Muscle layer of colon (tissue), 2 donors: ENCODE results near the gene BSPRY.
"Not testable (repeated sequence)": the region's sequence is repeated elsewhere in the genome, so short reads cannot be mapped to it uniquely, and the experiment has no call there.

Experiments used
- H3K27ac ChIP-seq: one replicate; pipeline ENCODE4 v1.7.0; 2013; ENCODE audit warnings: low read depth, mild to moderate bottlenecking, low read length, moderate library complexity
- H3K27me3 ChIP-seq, 2 donors: one replicate each; pipeline ENCODE4 v1.7.0; 2013; ENCODE audit warnings: low read length in 2 of 2, mild to moderate bottlenecking in 2 of 2; ENCODE audit not compliant: insufficient read depth in 2 of 2, control insufficient read depth in 1 of 2
- H3K36me3 ChIP-seq: one replicate; pipeline ENCODE4 v1.7.0; 2013; ENCODE audit warnings: mild to moderate bottlenecking, low read length; ENCODE audit not compliant: insufficient read depth
- H3K4me1 ChIP-seq: one replicate; pipeline ENCODE4 v1.7.0; 2013; ENCODE audit warnings: mild to moderate bottlenecking, low read length; ENCODE audit not compliant: insufficient read depth
- H3K4me3 ChIP-seq, 2 donors: one replicate each; pipeline ENCODE4 v1.7.0; 2013; ENCODE audit warnings: low read length in 2 of 2, low read depth in 1 of 2, mild to moderate bottlenecking in 1 of 2, moderate library complexity in 1 of 2
- H3K9ac ChIP-seq: one replicate; pipeline ENCODE4 v1.7.0; 2013; ENCODE audit warnings: low read length
- H3K9me3 ChIP-seq: one replicate; pipeline ENCODE4 v1.7.0; 2013; ENCODE audit warnings: mild to moderate bottlenecking, low read length
- donor health status: abdominal sarcoma.
- donor health status: Adenocarcinoma of cecum.

The BSPRY gene

DNA sequence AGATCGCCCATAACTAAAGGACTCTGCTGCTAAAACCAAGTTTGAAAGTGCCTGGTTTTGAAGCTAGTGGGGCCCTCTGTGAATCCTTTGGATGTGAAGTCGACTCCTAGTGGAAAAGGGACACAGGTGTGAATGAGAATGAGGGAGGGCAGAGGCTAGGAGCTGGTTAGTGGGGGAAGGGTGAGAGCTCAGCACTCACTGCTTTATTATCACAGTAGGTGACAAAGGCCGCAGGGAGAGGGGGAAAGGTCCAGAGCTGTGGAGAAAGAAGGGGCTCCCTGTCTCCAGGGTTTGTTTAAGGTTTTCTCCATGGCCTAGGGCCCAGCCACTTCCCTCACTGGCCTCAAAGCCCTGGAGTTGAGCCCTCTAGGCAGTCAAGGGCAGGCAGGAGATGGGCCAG is 23.9 kb downstream of the BSPRY start:
- H3K36me3 ChIP-seq = peaks cover 17% of the 10 kb centered on the region
- H3K9ac ChIP-seq = no peak overlapping the region
- H3K27me3 ChIP-seq = no peaks in the 10 kb centered on the region
- H3K4me1 ChIP-seq = peaks cover 10% of the 10 kb centered on the region
- no peak overlapping the region for H3K27ac ChIP-seq
- H3K4me3 ChIP-seq = no peak overlapping the region
- no peaks in the 10 kb centered on the region for H3K9me3 ChIP-seq

DNA sequence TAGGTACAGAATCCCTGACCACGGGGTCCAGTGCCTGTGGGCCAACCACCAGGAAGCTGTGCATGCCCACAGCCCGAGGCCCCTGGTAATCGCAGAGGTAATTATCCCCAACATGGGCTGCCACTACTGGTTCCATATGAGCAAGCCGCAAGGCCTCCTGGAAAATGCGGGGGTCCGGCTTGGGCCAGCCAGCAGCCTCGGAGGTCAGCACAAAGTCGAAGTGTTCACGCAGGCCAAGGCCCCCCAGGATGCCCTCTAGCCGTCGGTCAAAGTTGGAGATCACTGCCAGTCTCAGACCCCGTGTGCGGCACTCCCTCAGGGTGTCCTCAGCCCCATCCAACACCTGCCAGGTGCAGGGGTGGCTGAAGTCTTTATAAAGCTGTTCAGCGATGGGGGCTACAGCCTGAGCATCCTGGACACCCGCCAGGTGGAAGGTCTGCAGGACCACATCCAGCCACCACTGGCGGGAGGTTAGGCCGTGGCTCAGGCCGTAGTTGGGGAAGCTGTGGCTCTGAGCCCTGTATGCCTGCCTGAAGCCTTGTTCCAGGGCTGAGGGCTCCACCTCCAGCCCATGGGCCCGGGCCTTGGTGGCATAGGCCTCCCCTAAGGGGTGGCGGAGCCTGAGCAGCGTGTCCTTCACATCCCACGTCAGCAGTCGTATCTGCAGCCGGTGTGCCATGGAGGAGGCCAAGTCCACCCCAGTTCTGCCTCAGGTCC is 24.5 kb downstream of the BSPRY start:
- H3K4me1 ChIP-seq = peaks cover 10% of the 10 kb centered on the region
- H3K36me3 ChIP-seq = peaks cover 17% of the 10 kb centered on the region
- no peak overlapping the region for H3K27ac ChIP-seq
- no peaks in the 10 kb centered on the region for H3K9me3 ChIP-seq
- H3K27me3 ChIP-seq = no peaks in the 10 kb centered on the region
- no peak overlapping the region for H3K4me3 ChIP-seq
- H3K9ac ChIP-seq = no peak overlapping the region

DNA sequence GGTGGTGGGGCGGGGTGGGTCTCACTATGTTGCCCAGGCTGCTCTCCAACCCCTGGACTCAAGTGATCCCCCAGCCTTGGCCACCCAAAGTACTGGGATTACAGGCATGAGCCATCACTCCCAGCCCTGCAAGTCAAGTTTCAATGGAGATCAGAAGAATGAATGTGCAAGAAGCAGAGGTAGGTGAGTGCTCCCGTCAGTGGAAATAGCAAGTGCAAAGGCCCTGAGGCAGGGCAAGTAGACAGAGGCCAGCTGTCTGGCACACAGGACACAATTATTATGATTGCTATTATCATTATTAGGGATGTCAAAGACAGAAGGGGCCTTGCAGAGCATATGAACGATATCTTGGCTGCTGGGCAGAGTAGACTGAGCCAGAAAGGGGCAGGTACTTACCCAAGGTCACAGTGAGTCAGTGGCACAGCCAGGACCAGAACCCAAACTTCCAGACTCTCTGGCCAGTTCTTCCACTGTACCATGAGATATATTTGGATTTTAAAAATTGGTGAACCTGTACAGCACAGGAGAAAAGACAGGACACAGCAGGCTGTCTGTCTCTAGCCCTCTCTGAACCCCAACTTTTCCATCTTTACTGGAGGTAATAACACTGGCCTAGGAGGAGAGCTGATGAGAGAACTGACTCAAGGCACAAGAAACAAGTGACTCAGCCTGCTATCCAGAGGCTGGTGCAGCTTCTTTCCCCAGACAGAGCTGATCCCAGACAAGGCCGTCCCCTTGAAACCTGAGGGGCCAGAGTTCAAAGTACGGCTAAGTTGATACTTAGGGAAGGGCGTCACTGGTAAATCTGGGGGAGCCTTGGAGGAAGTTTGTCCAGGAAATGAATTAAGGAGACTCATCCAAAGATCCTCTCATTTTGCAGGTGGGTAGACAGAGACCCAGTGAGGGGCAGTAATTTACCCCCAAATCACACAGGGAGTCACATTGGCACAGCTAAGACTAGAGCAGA is 26.0 kb downstream of the BSPRY start:
- H3K4me3 ChIP-seq = peak overlapping the region in 1 of 2 donors; percentile 78
- H3K4me1 ChIP-seq = peaks cover 10% of the 10 kb centered on the region
- peaks cover 17% of the 10 kb centered on the region for H3K36me3 ChIP-seq
- H3K9ac ChIP-seq = no peak overlapping the region
- no peaks in the 10 kb centered on the region for H3K27me3 ChIP-seq
- H3K9me3 ChIP-seq = no peaks in the 10 kb centered on the region
- no peak overlapping the region for H3K27ac ChIP-seq

DNA sequence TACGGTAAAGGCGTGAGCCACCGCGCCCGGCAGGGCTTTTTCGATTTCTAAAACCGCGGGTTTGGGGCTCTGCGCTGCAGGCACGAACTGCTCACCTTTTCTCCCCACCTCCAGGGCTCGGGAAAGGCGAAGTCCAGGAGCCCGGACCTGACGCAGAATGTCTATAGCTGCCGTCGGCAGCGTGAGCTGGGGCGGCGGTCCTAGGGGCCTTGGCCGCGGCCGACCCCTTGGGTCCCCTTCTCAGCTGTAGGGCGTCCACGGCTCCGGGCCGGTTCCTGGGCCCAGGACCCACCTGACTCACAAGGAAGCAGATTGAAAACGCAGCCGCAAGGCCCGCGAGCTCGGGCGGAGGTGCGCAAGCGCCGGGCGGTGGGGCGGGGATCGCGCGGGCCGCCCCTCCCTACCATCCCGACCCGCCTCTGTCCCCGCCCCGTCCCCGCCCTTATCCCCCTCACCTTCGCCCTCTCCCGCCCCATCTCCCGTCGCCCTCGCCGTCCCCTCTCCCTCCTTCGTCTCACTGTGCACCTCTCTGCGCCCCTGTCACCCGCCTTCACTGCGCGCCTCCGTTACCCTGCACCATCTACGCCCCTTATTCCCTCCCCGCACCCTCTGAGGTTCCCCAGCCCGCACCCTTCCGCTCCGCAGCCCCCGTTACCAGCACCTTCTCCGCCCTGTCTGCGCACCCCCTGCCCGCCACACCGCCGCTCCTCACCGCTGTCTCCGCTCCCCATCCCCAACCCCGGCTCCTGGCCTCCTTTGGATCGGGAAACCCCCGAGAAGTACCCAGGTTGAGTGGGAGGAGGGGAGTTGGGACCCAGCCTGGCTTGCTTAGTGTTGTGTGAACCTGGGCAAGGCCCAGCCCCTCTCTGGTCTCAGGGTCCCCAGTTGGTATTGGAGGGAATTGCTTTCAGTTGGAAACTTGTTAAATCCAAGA is 27.6 kb downstream of the BSPRY start, which contains the start of gene HDHD3:
TSS of gene HDHD3 (minus strand) at position 353 of the 934 bp plus-strand sequence. CDS start 2,632 bp downstream, outside the sequence.
- Histone ChIP-seq H3K27me3 (no peaks in the 10 kb centered on the region), H3K27ac (peak within 1 kb of the TSS; percentile 71), H3K36me3 (peaks cover 17% of the 10 kb centered on the region), H3K9me3 (no peaks in the 10 kb centered on the region), H3K4me1 (peaks cover 10% of the 10 kb centered on the region), H3K4me3 (peak within 1 kb of the TSS; percentile 40 to 78), H3K9ac (peak within 1 kb of the TSS; percentile 57)

DNA sequence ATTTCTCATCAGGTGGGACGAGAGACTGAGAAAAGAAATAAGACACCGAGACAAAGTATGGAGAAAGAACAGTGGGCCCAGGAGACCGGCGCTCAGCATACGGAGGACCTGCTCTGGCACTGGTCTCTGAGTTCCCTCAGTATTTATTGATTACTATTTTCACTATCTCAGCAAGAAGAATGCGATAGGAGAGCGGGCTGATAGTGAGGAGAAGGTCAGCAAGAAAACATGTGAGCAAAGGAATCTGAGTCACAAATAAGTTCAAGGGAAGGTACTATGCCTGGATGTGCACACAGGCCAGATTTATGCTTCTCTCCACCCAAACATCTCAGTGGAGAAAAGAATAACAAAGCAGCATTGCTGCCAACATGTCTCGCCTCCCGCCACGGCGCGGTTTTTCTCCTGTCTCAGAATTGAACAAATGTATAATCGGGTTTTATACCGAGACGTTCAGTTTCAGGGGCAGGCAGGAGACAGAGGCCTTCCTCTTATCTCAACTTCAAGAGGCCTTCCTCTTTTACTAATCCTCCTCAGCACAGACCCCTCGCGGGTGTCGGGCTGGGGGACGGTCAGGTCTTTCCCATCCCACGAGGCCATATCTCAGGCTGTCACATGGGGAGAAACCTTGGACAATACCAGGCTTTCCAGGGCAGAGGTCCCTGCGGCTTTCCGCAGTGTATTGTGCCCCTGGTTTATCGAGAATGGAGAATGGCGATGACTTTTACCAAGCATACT is 29.9 kb downstream of the BSPRY start:
- not testable (repeated sequence) for H3K9ac ChIP-seq, H3K36me3 ChIP-seq, H3K9me3 ChIP-seq, H3K4me3 ChIP-seq, H3K27me3 ChIP-seq, H3K4me1 ChIP-seq, H3K27ac ChIP-seq

DNA sequence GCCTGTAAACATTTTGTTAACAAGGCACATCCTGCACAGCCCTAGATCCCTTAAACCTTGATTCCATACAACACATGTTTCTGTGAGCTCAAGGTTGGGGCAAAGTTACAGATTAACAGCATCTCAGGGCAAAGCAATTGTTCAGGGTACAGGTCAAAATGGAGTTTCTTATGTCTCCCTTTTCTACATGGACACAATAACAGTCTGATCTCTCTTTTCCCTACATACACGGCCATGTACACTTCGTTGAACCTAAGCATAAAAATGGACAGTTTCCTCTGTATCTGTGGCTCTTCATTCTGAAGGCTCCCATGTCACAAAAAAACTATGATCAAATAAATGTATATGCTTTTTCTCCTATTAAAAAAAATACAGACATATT is 30.5 kb downstream of the BSPRY start:
- not testable (repeated sequence) for H3K9ac ChIP-seq, H3K36me3 ChIP-seq, H3K27ac ChIP-seq, H3K27me3 ChIP-seq, H3K9me3 ChIP-seq, H3K4me3 ChIP-seq, H3K4me1 ChIP-seq

DNA sequence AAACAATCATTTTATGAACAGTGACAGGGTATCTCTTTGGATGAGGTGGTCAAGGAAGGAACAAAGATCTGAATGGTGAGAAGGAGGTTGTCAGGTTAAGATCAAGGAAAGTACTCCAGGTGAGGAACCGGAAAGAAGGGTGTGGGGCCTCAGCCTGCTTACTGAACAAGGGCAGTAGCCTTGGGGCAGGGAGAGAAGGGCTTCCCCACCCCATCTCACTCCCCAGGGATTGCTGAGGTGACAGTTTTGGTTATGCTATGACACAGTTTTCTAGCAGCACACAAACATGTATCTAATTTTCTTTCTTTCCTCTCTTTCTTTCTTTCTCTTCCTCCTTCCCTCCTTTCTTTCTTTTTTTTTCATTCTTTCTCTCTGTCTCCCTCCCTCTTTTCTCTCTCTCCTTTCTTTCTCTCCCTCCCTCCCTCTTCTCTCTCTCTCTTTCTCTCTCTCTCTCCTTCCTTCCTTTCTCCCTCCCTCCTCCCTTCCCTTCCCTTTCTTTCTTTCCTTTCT is 31.6 kb downstream of the BSPRY start:
- H3K27me3 ChIP-seq = no peaks in the 10 kb centered on the region
- no peaks in the 10 kb centered on the region for H3K36me3 ChIP-seq
- H3K27ac ChIP-seq = no peak overlapping the region
- no peak overlapping the region for H3K4me3 ChIP-seq
- H3K9ac ChIP-seq = no peak overlapping the region
- peaks cover 2% of the 10 kb centered on the region for H3K4me1 ChIP-seq
- H3K9me3 ChIP-seq = no peaks in the 10 kb centered on the region

DNA sequence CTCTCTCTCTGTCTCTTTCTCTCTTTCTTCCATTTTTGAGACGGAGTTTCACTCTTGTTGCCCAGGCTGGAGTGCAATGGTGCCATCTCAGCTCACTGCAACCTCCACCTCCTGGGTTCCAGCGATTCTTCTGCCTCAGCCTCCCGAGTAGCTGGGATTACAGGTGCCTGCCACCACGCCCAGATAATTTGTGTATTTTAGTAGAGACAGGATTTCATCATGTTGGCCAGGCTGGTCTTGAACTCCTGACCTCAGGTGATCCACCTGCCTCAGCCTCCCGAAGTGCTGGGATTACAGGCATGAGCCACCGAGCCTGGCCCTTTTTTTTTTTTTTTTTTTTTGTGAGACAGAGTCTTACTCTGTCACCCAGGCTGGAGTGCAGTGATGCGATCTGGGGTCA is 32.1 kb downstream of the BSPRY start:
- H3K27ac ChIP-seq, H3K4me3 ChIP-seq, H3K9ac ChIP-seq, H3K27me3 ChIP-seq, H3K36me3 ChIP-seq, H3K9me3 ChIP-seq, H3K4me1 ChIP-seq: not testable (repeated sequence)

DNA sequence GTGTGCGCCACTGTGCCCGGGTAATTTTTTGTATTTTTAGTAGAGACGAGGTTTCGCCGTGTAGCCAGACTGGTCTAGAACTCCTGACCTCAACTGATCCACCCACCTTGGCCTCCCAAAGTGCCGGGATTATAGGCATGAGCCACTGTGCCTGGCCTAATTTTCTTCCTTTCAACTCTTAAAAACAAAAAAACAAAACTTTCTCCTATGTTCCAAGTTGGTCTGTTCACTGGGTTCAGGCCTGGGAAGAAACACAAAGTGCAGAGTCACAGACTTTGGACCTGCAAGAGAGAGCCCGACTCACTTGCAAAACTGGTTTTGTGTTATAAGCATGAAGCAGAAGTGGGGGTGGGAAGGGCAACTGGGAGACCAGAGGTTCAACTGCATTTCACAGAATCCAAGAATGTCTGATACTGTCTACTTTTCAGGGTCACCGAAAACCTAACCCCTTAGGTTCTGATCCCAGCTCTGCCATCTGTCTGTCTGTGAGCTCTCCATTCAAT is 32.6 kb downstream of the BSPRY start:
- H3K9me3 ChIP-seq = no peaks in the 10 kb centered on the region

DNA sequence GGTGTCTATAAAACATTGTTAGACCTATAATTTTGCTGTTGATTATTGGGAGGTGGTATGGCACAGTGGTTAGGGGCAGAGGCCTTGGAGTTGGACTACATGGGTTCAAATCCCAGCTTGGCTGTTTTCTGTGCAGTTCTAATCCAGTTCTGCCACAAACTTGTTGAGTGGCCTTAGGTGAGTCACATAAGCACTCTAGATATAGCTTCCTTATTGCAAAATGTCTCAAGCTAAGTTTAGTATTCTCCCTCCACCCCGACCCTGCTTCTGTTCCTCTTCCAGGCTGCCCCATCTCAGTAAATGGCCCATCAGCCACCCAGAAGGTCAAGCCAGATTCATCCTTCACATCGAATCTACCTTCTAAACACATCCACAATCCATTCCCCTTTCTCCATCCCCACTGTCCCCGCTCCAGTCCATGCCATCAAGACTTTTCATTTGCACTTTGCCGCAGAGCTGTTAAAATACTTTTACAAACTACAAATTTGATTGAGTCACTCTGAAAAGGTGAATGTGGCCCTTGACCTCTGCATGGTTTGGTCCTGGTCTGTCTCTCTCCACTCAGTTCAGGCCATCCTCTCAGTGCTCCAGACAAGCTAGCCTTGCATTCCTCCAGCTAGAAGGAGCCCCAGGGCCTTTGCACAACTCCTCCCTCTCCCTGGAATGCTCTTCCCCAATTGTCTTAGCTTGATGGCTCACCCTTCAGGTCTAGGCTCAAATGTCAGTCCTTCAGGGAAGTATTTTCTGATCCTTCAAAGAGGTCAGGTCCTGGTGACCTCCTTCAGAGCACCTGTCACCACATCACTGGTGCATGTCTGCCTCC is 37.4 kb downstream of the BSPRY start:
- H3K36me3 ChIP-seq = peaks cover 37% of the 10 kb centered on the region
- H3K4me3 ChIP-seq = no peak overlapping the region
- H3K9ac ChIP-seq = no peak overlapping the region
- no peaks in the 10 kb centered on the region for H3K4me1 ChIP-seq
- no peaks in the 10 kb centered on the region for H3K27me3 ChIP-seq
- no peaks in the 10 kb centered on the region for H3K9me3 ChIP-seq
- no peak overlapping the region for H3K27ac ChIP-seq

More for the DNA sequence above, 32.6 kb downstream of the BSPRY start:
- no peaks in the 10 kb centered on the region for H3K36me3 ChIP-seq
- H3K9ac ChIP-seq = no peak overlapping the region
- H3K4me1 ChIP-seq = no peaks in the 10 kb centered on the region
- H3K4me3 ChIP-seq = no peak overlapping the region
- no peaks in the 10 kb centered on the region for H3K27me3 ChIP-seq
- H3K27ac ChIP-seq = no peak overlapping the region
